Measurements from ENCODE around the gene NGFR.

- TF ChIP-seq CTCF (IDR thresholded peaks at IDR 0.05) (peak in 3 of 4 experiments; percentile 5 to 28 (median 8)), POLR2A (IDR thresholded peaks at IDR 0.05) (peak; percentile 54 to 64)
Measured at GRCh38 chr17:49494986-49495841, at the start of gene NGFR.

Measured in gastroesophageal sphincter (tissue), 3 donors.